SK-N-DZ (cell line): ENCODE measurements around the gene CDH12.
A peak's percentile ranks its signal among the peaks of the same experiment; 100 is the strongest.

Experiments used
- DNase-seq: peaks from one replicate; pipeline ENCODE4 v3.0.0-alpha.2; 2015; ENCODE audit warnings: low spot score

Gene CDH12

GRCh38 chr5:21765406-21765805 lies 1087.7 kb downstream of the CDH12 start:
- no peak for DNase-seq

- DNase-seq, result no peak
These were observed 1114.0 kb downstream of the CDH12 start for GRCh38 chr5:21739096-21739495.

GRCh38 chr5:21723500-21723899 lies 1129.6 kb downstream of the CDH12 start:
- DNase-seq, result no peak

GRCh38 chr5:21711866-21712758 lies 1141.0 kb downstream of the CDH12 start:
- peak; percentile 16 for DNase-seq

- DNase-seq, result peak; percentile 8
These were observed 1143.4 kb downstream of the CDH12 start for GRCh38 chr5:21709770-21710169.

GRCh38 chr5:21704974-21705668 lies 1148.0 kb downstream of the CDH12 start:
- no peak for DNase-seq

GRCh38 chr5:21701317-21701716 lies 1151.8 kb downstream of the CDH12 start:
- no peak for DNase-seq
